HG03095 (cell line): ENCODE results near the gene EGR1.

ENCODE experiments used
- ATAC-seq: cut with Tn5 transposase; IDR thresholded peaks from one replicate; pipeline ENCODE4 v1.9.1; 2021; ENCODE audit warnings: moderate library complexity; ENCODE audit not compliant: unreplicated experiment

Gene EGR1

GRCh38 chr5:138465261-138466124 is at the start of gene EGR1:
Gene EGR1, plus strand, starts transcription at chr5:138465479. Its CDS starts 283 bp downstream, at chr5:138465762.
- ATAC-seq = peak; percentile 53

GRCh38 chr5:138418444-138418843 is 46.8 kb upstream of the EGR1 start:
- no peak for ATAC-seq

DNA sequence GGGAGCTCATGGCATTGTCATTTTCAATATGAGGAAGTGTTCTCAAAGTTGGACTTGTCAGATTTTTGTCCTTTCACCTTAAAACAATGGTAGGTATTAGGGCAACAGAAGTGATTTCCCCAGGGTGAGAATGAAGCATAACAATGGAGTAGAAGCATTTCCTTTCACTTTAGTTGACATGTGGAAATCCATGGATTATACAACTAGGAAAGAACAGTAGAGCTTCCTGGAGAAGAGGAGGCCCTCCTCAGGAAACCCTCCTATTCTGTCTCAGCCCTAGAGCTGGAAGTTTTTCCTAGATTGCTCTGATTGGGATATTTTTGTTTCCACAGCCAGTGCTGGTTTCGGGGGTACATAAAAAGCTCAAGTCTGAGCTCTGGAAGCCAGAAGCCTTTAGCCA is 40.2 kb upstream of the EGR1 start:
- no peak for ATAC-seq

- ATAC-seq = no peak
These were observed 29.3 kb upstream of the EGR1 start for GRCh38 chr5:138435943-138436342.

DNA sequence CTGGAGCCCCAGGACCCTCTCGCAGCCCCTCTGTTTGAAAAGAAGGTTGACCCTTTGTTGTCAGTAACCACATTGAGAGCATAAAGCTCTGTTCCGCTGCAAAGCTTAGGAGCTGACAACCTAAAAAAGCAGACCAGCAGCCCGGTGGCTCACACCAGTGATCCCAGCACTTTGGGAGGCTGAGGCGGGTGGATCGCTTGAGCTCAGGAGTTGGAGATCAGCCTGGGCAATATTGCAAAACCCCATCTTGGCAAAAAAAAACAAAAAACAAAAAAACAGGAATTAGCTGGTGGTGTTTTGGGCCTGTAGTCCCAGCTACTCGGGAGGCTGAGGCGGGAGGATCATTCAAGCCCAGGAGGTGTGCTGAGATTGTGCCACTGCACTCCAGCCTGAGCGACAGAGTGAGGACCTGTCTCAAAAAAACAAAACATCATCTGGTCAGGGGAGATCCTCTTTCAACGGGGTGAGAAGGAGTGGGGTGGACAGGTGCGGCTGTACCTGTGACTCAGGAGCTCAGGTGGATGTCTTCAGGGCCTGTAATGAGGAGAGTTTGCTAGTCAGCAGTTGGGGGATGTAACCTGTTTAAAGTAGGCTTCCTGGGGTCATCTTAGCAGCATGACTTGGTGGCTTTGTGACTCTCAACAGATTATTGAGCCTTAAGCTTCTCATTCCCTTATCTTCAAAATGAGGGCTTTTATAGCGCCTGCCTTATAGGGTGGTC is 27.1 kb upstream of the EGR1 start:
- ATAC-seq = no peak

- no peak for ATAC-seq
These were observed 26.4 kb upstream of the EGR1 start, which contains the start of gene REEP2 for GRCh38 chr5:138438724-138439476. Gene REEP2, plus strand, starts transcription at chr5:138439057. Its CDS starts 152 bp downstream, at chr5:138439209.

DNA sequence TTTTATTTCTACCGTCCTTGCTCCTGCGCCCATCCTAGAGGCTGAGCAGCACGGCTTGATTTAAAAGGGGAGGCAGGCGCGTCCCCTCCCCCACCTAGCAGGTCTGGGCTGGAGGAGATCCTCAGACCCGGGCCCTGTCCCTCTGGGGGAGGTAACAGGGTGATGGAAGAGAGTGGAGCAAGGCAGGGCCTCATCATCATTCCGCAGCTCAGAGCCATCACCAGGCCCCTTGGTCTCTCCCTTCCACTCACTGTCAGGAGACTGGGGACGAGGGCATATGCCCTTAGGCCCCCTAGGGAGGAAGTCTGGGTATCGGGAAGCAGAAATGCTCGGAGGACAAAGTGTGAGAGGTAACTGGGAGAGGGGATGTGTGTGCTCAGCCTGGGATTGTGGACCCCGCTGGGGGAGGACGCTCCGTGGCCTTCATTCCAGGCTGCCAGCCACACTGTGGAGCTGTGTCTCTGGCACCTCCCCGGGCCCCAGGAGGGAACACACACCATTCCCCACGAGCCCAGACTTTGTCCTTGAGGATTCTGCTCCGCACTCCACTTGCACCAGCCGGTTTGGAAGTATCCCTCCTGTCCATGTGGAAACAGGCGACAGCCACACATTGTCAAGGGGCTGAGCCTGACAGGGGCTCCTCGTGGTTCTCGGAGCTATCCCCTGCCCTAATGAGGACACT is 25.7 kb upstream of the EGR1 start:
- ATAC-seq = no peak

- no peak for ATAC-seq
These were observed 24.9 kb upstream of the EGR1 start for GRCh38 chr5:138440159-138441073.

DNA sequence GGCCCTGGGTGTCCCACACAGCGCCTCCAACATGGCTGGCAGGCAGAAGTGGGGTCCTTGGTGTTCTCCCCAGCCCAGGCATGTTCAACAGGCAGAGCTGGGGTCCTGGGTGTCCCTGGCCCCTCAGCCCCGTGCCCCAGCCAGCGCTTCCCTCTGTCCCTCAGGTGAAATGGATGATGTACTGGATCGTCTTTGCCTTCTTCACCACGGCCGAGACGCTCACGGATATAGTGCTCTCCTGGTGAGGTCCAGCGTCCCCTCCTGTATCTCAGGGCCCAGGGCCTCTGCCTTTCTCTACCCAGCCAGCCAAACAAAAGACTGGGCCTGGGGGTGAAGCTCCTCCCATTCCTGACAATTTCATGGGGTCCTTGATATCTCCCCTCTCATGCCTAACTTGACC is 24.1 kb upstream of the EGR1 start:
- no peak for ATAC-seq

DNA sequence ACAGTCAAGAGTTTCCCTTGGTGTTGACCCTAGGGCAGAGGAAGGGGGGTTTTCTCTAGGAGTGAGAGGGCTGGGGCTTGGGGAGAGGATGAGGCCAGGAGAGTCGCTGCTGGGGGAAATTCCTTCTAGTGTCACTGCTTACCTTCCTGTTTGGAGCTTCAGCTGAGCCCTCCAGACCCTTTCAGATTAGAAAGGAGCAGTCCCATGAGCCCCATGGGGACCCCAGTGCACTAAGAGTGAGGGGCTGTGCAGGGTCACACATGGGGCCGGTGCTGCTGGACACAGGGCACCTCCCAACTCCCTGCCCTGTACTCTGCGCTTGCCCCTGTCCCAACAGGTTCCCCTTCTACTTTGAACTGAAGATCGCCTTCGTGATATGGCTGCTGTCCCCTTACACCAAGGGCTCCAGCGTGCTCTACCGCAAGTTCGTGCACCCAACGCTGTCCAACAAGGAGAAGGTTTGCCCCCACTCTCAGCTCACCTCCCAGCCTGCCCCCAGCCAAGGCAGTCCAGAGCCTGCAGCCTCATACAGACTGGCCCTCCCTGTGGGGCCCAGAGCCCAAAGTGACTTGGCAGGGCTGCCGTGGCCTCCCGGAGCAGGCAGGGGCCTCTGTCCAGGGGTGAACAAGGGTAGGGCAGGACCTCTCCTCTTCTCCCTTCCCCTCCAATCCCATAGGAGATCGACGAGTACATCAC is 21.1 kb upstream of the EGR1 start:
- ATAC-seq = no peak

GRCh38 chr5:138444774-138445546 is 20.3 kb upstream of the EGR1 start:
- ATAC-seq = no peak

DNA sequence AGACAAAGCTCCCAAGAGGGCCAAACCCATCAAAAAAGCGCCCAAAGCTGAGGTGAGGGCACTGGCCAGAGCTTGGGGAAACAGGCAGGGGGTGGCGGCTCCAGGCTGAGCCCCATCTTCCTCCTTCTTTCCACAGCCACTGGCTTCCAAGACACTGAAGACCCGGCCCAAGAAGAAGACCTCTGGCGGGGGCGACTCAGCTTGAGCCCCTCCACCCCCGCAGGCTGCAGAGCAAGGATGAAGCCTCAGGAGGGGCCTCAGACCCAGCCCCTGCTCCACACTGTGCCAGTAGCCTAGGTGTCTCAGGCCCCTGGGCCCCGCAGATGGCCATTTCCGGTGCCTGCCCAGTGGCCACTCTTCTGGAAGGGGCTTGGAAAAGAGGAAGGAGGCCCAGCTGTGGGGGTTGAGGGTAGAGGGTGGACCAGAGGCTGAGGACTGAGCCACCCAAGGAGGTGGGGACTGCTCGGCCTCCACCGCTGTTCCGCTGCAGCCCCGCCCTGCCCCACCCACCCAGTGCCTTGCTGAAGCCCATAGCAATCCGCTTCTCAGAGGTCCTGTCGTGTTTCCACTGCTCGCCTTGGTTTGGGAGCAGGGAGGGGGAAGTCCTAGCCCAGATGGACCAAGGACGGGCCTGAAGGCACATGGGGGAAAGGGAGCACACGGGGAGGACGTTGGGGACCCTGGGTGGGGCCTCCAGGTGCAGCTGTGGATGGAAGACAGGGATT is 19.6 kb upstream of the EGR1 start:
- ATAC-seq = no peak

DNA sequence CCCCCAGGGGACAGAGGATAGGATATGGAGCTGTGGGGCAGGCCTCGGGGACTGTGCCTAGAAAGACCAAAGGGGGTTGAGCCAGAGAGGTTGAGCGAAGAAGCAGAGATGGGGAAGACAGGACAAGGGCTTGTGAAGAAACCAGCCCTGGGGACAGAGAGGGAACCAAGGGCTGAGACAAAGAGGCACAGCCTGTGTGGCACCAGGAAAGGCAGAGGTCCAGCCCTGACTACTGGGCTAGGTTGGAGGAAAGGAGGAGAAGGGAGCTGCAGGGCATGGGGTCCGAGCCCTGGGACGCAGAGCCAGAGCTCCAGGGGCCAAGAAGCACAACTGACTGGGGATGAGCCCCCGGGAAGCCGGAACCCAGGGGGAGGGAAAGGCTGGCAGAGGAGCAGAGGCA is 17.2 kb upstream of the EGR1 start:
- no peak for ATAC-seq

- ATAC-seq = no peak
These were observed 16.5 kb upstream of the EGR1 start for GRCh38 chr5:138448481-138449398.

DNA sequence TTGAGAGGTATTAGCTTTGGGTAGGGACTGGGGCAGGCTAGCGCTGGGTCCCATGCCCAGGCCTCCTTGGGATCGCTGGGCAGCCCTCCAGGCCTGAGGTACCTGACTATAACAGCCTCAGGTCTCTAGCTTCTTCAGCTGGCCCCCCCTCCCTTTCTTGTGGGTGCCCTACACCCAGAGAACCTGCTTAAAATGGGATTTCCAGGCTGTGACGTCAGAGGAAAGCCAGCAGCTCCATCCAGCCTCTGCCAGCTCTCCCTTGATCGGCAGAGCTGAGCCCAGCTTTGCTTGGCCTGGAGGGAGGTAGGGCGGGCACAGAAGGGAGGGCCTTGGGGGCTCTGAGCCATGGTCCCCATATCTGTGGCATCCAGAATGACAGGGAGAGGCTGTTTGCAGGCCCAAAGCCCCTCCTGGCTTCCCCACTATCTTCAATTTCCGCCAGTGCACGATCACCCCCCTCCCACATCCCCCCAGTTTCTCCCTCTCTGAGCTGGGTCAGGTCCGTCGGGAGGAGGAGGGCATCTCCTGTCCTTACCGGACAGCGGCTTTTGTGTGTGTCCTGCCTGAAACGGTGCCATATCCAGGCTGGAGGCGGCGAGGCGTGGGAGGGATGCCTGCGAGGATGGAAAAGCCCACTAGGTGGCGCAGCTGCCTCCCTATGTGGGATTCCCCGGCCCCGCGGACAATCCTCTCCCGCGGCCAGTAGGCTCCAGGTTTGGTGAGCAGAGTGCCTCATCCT is 15.6 kb upstream of the EGR1 start:
- ATAC-seq = peak; percentile 65

DNA sequence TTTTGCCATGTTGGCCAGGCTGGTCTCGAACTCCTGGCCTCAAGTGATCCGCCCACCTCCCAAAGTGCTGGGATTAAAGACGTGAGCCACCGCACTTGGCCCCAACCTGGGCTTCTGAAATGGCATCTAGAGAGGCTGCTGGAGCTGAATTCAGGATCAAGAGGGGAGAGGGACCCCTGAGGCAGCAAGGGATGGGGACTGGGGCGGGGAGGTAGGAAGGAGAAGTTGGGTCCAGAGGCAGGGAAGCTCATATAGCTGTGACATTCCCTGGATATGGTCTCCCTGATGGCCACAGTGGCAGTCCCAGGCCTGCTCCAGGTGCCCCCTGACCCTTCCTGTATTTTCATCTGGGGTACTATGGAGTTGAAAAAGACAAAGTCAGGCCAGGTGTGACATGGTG is 14.3 kb upstream of the EGR1 start:
- ATAC-seq = no peak
